ENCODE results near the gene TPST2.

Gene TPST2

GRCh38 chr22:26515931-26516330 is 74.0 kb downstream of the TPST2 start:
- DNase-seq (ENCODE audit: low spot score), result no peak
- no peak for TF ChIP-seq CTCF (IDR thresholded peaks at IDR 0.05)
- Histone ChIP-seq H3K4me3 (no peak overlapping the region), H3K27ac (no peak overlapping the region)

DNA sequence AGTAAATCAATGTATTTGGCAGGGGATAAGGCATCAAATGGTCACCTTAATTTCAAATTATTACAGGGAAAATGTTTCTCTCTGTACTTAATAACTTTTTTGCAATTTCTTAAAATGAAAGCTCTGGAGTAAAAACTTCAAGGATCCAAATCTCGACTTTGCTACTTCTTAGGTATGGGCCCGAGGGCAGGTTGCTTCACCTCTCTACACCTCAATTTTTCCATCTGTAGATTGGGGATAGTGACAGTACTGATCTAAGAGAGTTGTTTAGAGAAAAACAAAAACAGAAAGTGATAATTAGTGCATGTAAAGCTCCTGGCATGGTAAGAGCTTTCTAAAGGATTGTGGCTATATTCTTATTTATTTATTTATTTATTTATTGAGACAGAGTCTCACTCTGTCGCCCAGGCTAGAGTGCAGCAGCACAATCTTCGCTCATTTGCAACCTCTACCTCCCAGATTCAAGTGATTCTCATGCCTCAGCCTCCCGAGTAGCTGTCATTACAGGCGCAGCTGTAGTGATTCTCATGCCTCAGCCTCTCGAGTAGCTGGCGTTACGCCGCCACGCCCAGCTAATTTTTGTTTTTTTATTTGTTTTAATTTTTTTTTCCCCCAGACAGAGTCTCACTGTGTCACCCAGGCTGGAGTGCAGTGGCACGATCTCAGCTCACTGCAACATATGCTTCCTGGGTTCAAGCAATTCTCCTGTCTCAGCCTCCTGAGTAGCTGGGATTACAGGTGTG is 75.3 kb downstream of the TPST2 start:
- H3K4me3 ChIP-seq, result no peak overlapping the region
- no peak for DNase-seq (ENCODE audit: low spot score)
- no peak overlapping the region for H3K27ac ChIP-seq
- no peak for TF ChIP-seq CTCF (IDR thresholded peaks at IDR 0.05)

DNA sequence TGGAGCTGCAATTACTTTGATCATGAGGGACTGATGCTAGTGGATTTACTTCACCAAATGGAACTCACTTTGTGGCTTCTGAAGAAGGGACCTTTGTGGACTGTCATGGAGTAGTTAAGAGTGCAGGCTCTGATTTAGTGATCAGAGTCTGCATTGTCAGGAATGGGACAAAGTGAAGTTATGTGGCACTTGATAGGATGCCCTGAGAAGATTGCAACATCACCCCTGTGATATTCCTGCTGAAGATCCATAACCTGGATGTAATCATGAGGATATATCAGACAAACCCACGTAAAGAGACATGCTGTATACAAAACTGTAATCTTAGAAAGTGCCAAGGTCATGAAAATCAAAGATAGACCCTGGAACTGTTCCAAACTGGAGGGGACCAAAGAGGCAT is 76.1 kb downstream of the TPST2 start:
- Histone ChIP-seq H3K27ac (no peak overlapping the region), H3K4me3 (no peak overlapping the region)
- TF ChIP-seq CTCF (IDR thresholded peaks at IDR 0.05), result no peak
- no peak for DNase-seq (ENCODE audit: low spot score)

DNA sequence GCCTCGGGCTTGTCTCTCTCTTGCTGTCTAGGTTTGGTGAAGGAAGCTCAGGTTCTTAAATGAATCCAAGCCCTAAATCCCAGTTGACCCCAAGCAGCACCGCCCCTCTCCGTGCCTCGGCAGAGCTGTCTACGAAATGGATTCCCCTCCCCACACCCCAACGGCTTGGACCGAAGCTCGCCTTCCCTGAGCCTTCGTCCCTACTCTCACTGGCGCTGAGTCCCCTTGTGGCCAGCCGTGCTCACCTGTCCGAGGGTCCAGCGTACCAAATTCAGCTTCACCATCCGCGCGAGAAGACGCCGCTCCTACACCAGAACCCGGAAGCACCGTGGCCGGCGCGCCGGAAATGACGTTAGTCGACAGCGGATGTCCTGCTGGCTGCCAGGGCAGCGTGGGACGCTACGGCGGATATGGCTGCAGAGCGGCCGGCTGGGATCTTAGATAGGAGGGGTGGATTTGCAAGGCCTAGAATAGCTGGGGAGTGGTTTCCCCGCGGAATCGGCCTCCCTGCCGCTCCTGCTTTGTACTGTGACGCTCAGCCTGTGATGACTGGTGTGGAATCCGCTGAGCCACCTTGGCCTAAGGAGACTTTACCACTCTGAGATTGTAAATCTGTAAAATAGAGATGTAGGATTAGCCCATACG is 77.7 kb downstream of the TPST2 start, which contains the start of gene TFIP11:
Gene TFIP11 (minus strand): TSS at position 325 of the 645 bp plus-strand sequence. CDS start 2,201 bp downstream, outside the sequence.
- DNase-seq (ENCODE audit: low spot score), result peak; percentile 94
- H3K4me3 ChIP-seq, result peak within 1 kb of the TSS; percentile 91
- no peak for TF ChIP-seq CTCF (IDR thresholded peaks at IDR 0.05)
- peak within 1 kb of the TSS; percentile 69 to 89 for H3K27ac ChIP-seq

DNA sequence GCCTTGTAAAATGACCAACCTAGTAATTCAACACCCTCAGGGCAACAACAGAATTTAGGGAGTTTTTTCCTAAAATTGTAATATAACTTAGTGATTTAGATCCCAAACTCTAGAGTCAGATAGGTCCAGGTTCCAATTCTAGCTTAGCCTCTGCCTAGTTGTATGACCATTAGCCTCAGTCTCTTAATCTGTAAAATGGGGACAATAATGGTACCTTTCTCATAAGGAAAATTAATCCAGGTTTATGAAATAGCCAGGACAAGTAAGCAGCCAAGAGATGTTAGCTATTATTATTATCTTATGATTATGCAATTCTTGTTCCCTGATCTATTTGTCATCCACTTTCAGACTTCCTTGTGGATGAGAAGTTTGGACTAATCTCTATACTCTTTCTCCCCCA is 81.8 kb downstream of the TPST2 start:
- DNase-seq (ENCODE audit: low spot score), result no peak
- Histone ChIP-seq H3K4me3 (no peak overlapping the region), H3K27ac (no peak overlapping the region)
- TF ChIP-seq CTCF (IDR thresholded peaks at IDR 0.05), result no peak

- no peak overlapping the region for H3K4me3 ChIP-seq
- no peak overlapping the region for H3K27ac ChIP-seq
- TF ChIP-seq CTCF (IDR thresholded peaks at IDR 0.05), result no peak
These were observed 86.2 kb downstream of the TPST2 start for GRCh38 chr22:26503758-26504157.

More at GRCh38 chr22:26503758-26504157, 86.2 kb downstream of the TPST2 start:
- DNase-seq (ENCODE audit: low spot score), result no peak
